ENCODE measurements around the gene PRSS50.

PRSS50 gene

GRCh38 chr3:46670000-46670890 lies 47.4 kb downstream of the PRSS50 start:
- no peak for DNase-seq (ENCODE audit: low read depth in 3 of 3)

GRCh38 chr3:46669191-46669999 lies 48.3 kb downstream of the PRSS50 start:
- no peak for DNase-seq (ENCODE audit: low read depth in 3 of 3)

- no peak for DNase-seq (ENCODE audit: low read depth in 3 of 3)
Observed at GRCh38 chr3:46668591-46668990, 49.1 kb downstream of the PRSS50 start.

- no peak for DNase-seq (ENCODE audit: low read depth in 3 of 3)
Observed at GRCh38 chr3:46668116-46668515, 49.6 kb downstream of the PRSS50 start.

- DNase-seq (ENCODE audit: low read depth in 3 of 3), result no peak
Observed at GRCh38 chr3:46667657-46668056, 50.0 kb downstream of the PRSS50 start.

GRCh38 chr3:46667061-46667621 lies 50.5 kb downstream of the PRSS50 start:
- no peak for DNase-seq (ENCODE audit: low read depth in 3 of 3)

- no peak for DNase-seq (ENCODE audit: low read depth in 3 of 3)
Observed at GRCh38 chr3:46666453-46666845, 51.2 kb downstream of the PRSS50 start.

- DNase-seq (ENCODE audit: low read depth in 3 of 3), result no peak
Observed at GRCh38 chr3:46665763-46666452, 51.8 kb downstream of the PRSS50 start.

GRCh38 chr3:46664971-46665762 lies 52.5 kb downstream of the PRSS50 start:
- no peak for DNase-seq (ENCODE audit: low read depth in 3 of 3)

GRCh38 chr3:46664188-46664970 lies 53.3 kb downstream of the PRSS50 start:
- DNase-seq (ENCODE audit: low read depth in 3 of 3), result no peak

- no peak for DNase-seq (ENCODE audit: low read depth in 3 of 3)
Observed at GRCh38 chr3:46663591-46664135, 54.0 kb downstream of the PRSS50 start.

GRCh38 chr3:46662771-46663551 lies 54.7 kb downstream of the PRSS50 start:
- no peak for DNase-seq (ENCODE audit: low read depth in 3 of 3)

Data from stimulated activated CD4-positive, alpha-beta T cell treated with anti-CD3 and anti-CD28 coated beads, TNF-alpha, amount 100 ng/mL, for 48 hours (primary cell).